Cardiac fibroblast (primary cell): ENCODE measurements around the gene TMEM140.

Source experiments
- DNase-seq, 2 donors: peaks; one replicate each; pipeline versions ENCODE4 v3.0.0 to v3.0.0-alpha.2; 2010; ENCODE audit warnings: low read depth in 2 of 2
- H3K4me3 ChIP-seq, 2 donors: replicated peaks in 1 of 2; 1 replicate in 1 of 2; 2 replicates in 1 of 2; pipeline ENCODE4 v1.5.1; 2011; ENCODE audit warnings: low read depth in 2 of 2, low read length in 2 of 2, mild to moderate bottlenecking in 2 of 2, moderate library complexity in 1 of 2
- TF ChIP-seq, protein P1 (sequence below): IDR thresholded peaks from one replicate; pipeline ENCODE4 v1.5.1; 2011; ENCODE audit warnings: low read depth, mild to moderate bottlenecking, low read length, inconsistent platforms

Gene TMEM140

GRCh38 chr7:135147899-135148721 lies at the start of gene TMEM140:
Gene TMEM140, plus strand, starts transcription at chr7:135148072. Its CDS starts 16,370 bp downstream, at chr7:135164442.
- TF ChIP-seq, protein P1, sequence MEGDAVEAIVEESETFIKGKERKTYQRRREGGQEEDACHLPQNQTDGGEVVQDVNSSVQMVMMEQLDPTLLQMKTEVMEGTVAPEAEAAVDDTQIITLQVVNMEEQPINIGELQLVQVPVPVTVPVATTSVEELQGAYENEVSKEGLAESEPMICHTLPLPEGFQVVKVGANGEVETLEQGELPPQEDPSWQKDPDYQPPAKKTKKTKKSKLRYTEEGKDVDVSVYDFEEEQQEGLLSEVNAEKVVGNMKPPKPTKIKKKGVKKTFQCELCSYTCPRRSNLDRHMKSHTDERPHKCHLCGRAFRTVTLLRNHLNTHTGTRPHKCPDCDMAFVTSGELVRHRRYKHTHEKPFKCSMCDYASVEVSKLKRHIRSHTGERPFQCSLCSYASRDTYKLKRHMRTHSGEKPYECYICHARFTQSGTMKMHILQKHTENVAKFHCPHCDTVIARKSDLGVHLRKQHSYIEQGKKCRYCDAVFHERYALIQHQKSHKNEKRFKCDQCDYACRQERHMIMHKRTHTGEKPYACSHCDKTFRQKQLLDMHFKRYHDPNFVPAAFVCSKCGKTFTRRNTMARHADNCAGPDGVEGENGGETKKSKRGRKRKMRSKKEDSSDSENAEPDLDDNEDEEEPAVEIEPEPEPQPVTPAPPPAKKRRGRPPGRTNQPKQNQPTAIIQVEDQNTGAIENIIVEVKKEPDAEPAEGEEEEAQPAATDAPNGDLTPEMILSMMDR, result peak; percentile 10
- H3K4me3 ChIP-seq, result peak within 1 kb of the TSS; percentile 15 to 58
- DNase-seq, result peak; percentile 71 to 81

DNA sequence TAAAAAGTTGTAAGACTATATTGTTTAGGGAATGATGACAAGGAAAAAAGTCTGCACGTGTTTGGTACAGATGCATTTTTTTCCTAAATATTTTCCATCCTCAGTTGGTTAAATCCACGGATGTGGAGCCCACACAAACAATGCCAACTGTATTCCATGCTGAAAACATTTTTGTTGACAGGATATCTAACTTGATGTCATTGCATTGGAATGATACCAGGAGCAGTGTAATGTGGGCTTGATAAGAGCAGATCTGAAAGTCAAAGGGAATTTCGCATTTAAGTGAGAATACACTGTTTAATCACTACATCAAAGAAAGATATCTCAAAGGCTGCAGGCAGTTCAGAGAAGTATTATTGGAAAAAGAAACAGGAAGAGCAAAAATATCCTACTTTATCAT lies 49.5 kb upstream of the TMEM140 start:
- TF ChIP-seq, protein P1, result no peak
- DNase-seq, result peak; percentile 8 to 16
- H3K4me3 ChIP-seq, result no peak overlapping the region

GRCh38 chr7:135100856-135101255 lies 47.0 kb upstream of the TMEM140 start:
- H3K4me3 ChIP-seq, result no peak overlapping the region
- peak; percentile 1 to 67 for DNase-seq
- TF ChIP-seq, protein P1, result no peak

GRCh38 chr7:135102372-135102771 lies 45.5 kb upstream of the TMEM140 start:
- no peak overlapping the region for H3K4me3 ChIP-seq
- DNase-seq, result no peak
- TF ChIP-seq, protein P1, result no peak

DNA sequence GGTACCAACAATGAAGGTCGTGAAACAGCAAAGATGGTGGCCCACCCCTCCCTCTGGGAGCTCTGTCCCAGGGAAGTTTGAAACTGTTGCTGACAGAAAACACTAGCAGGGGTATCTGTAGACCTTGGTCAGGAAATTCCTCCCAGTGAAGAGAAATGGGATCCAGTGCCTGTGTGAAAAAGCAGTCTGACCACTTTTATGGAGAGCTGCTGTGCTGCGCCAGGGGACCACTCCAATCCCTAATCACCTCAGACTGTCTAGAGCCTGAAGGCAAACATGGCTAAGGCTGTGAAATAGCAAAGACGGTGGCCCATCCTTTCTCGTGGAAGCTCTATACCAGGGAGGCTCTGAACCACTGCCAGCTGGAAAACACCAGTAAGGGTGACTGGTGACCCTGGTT lies 38.3 kb upstream of the TMEM140 start:
- H3K4me3 ChIP-seq, result no peak overlapping the region
- no peak for DNase-seq
- TF ChIP-seq, protein P1, result no peak

DNA sequence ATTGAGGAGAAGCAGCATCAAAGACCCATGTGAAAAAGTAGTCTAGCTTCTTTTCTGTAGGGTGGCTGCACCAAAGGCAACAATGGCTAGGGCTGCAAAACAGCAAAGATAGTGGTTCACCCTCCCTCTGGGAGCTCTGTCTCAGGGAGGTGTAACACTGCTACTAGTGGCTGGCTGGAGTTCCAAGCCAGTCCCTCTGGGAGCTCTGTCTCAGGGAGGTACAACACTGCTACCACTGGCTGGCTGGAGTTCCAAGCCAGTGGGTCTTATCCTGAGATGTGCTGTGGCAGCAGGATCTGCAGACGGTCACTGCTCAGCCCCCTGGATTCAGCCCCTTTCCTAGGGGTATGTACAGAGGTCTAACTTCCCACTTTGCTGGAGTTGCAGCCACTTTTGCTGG lies 37.9 kb upstream of the TMEM140 start:
- DNase-seq, result no peak
- H3K4me3 ChIP-seq, result no peak overlapping the region
- TF ChIP-seq, protein P1, result no peak
